NOMO-1 (cell line): Measurements from ENCODE around the gene AKAP8.
"Not testable (repeated sequence)": the region's sequence is repeated elsewhere in the genome, so short reads cannot be mapped to it uniquely, and the experiment has no call there.

Experiments used
- DNase-seq, 2 experiments: peaks; one replicate each; lab custom pipeline; 2025; ENCODE audit not compliant: unreplicated experiment in 2 of 2; lab: John Stamatoyannopoulos, UW

The AKAP8 gene

DNA sequence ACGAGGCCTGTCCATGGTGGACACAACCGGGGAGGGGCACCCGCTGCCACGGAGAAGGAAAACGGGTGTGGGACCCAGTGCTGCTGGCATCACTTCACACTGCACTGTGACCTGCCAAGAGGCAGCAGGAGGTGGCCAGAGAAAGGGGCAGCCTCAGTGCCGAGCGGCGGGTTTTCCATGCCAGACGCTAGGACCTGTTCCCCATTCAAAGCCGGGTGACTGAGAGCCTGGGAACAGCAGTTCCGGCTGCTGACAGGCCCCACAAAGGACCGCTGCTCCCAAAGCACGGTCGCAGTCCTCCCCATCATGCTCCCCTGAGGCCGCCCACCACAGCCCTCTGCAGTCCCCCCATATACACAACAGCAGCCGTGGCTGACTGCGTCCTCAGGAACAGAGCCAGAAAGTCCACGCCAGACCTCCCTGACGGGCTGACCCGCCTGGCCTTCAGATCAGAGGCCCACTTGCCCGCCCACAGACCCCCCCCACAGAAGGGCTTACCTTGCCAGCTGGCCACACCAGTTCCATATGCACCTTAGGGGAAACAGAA, 5.4 kb downstream of the AKAP8 start:
- DNase-seq = no peak

DNA sequence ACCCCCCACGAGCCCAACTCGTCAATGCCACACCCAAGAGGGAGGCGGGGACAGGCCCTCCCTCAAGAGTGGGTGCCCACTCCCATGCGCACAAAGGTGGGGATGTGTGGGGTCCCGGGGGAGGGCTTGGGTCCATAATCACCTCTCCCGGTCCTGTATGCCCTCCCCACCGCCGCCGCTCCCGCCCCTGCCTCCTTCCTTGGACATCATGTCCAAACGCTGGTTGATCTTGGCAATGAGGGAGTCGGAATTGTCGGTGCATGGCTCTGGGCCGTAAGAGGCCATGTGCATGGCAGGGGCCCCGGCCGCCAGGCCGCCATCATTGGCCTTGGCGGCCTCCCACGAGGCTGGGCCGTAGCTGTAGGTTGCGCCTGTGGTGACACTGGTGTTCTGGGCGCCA, 5.9 kb downstream of the AKAP8 start:
- DNase-seq = no peak

DNA sequence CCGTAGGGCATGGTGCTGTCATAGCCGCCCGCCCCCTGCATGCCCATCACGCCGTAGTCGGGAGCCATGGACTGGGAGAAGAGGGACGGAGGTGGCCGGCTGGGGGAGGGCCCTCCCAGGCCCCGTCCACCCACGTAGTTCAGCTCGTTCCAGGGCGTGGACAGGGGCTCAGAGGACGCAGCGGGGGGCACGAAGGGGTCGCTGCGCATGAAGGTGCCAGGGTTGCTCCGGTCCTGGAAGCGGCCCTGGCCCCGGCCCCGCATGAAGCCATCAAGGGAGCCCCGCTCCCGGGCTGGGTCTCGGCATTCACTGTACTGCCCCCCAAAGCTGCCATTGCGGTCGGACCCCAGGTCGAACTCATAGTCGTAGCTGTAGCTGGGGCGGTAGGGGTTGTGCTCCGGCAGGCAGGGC, 6.7 kb downstream of the AKAP8 start:
- no peak for DNase-seq

DNA sequence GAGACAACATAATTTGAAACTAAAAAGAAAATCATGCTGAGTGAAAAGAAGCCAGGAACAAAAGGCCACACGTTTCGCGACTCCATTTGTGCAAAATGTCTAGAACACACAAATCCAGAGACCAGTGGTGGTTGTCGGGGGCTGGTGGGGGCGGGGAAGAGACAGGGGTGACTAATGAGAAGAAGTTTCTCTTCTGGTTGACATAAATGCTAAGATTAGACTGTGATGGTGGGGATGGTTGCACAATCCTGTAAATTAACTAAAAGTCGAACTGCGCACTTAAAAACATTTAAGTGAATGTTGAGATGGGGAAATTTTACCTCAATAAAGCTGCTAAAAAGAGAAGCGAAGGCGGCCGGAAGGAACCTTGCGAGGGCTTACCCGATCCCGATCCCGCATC, 7.1 kb downstream of the AKAP8 start:
- peak; percentile 68 to 89 for DNase-seq

DNA sequence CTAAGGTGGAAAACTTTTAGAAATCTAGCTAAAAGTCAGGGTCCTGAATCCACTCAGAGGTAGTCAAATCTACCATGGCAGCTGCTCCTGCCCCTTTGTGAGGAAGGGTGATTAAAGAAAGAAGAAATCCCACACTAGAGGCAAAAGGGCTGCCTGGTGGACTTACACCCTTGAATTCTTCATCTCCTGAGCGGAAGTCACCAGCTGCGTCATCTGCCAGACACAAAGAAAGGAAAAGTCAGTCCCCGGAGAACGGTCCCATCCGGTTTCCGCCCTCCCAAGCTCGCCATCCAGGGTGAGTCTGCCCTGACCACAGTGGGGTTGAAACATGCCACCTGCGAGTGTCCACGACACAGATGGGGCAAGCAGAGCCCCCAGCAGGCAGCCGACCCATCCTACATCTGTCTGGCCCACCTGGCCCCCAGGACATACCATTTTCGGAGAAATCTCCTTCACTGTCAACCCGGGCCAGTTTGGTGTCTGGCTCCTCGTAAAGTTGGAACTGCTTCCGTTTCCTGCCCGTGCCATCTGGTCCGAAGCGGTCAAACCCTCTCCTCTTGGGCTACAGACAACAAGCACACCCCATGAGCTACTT, 7.7 kb downstream of the AKAP8 start:
- DNase-seq = no peak

DNA sequence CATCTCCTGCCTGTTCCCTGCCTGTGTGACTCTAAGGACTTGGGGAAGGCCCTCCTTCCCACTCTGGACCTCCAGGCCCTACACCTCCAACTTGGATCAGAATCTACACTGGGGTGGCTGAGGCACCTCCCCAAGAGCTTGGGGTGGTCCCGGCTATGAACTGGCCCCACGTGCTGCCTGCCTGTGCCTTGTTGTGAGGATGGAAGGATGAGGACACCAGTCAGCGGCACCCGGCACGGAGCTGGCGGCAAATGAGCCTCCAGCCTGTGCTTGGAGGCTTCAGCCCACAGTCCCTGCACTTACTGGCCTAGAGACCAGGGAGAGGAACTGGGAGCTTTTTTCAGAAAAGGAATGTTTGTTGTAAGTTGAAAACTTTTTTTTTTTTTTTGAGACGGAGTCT, 8.5 kb downstream of the AKAP8 start:
- no peak for DNase-seq

DNA sequence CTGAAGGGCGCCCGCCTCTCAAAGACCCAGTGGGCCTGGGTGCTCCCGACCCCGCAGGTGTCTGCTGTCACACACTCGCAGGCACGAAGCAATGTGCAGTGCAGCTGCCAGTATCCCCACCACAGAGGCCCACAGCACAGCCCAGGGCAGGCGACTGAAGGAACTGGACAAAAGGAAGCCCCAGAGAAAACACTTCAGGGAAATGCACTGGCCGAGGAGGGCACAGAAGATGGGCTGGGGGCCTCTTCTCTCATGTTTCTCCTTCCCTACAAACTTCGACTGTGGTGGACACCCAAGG, 10.0 kb downstream of the AKAP8 start:
- DNase-seq = no peak

DNA sequence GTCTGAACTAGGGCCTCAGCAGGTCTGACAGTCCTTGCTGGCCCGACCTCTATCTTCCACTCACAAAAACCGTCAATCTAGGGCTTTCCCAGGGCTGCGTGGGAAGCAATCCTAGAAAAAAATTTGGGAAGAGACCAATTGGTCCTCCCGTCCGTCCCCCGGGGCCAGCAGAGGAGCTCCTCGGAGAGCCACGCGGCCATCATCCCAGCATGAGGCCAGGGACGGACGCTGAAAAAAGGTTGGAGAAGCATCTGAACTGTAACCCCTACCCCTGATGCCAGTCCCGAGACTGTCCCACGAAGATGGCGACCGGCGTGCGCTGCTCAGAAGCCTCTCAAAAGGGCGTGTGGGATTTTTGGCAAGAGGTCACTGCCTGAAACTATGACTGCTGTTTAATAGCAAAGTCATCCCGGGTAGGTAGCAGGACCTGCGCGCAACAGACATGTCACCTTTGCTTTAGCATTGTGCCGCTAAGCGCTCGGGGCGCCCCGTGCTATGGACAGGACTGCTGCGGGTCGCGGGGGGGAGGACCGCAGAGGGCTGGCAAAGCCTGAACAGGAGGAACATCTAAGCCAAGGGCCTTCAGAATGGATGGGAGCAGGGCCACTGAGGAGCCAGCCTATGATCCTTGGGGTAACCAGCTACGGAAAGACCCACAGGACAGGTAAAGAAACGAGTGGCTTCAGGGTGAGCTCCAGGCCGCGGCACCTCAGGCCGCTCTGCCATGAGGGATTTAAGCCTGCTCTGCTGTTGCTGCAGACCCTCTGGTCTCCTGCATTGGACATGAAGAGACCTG, 10.6 kb downstream of the AKAP8 start:
- DNase-seq = no peak

DNA sequence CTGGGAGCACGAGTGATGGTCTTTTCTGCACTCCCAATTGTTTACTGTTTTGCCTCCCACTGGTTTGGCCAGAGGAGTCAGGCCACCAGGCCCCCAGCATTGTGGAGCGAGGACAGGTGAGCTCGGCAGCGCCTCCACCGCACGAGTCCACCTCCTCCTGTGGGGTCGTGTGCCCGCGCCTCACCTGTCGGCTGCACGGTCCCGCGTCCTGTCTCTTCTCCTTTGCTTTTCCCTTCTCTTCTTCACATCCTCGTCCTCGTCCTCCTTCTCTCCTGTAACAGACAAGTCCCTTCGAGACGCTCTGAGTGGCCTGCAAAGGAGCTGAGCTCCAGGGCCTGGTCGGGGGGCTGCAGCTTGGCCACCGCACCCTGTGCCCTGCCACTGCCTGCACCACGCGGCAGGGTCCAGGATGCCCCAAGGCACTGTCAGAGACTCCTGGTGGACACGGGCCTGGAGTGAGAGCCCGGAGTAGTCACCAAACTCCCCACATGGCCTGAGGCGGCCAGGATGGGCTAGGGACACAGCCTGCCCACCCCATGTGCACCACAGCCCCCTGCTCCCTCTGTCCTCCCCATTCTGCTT, 11.4 kb downstream of the AKAP8 start:
- no peak for DNase-seq

DNA sequence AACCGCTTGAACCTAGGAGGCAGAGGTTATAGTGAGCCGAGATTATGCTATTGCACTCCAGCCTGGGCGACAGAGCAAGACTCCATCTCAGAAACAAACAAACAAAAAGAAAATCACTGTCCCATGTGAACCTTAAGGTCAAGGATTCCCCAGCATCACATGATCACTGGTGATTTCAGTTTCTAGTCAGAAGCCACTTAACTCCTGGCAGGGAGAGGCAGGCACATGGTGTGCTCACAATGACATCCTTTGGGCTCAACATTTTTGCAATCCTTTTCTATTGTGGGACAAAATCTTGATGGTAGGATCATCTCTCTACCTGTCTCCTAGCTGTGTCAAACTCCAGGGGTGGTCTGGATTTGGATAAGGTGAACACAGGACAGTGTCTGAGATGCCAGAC, 12.1 kb downstream of the AKAP8 start:
- DNase-seq = no peak

DNA sequence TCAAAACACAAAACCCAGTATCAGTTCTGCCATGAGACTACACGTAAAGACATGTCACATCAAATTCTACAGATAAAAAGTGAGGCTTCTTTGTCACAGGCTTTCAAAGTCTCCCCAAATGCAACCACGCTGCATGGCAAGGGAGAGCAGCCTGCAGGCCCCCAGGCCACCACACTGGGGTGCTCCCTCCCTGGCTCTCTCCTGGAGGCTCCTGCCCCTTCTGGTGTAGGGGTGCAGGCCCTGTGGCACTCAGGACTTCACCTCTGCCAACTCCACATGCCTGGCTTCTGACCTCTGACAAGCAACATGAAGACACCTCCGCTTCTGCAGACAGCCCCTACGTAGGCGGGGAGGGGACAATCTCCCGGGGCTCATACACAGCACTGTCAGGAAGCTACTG, 14.3 kb downstream of the AKAP8 start:
- DNase-seq = no peak

DNA sequence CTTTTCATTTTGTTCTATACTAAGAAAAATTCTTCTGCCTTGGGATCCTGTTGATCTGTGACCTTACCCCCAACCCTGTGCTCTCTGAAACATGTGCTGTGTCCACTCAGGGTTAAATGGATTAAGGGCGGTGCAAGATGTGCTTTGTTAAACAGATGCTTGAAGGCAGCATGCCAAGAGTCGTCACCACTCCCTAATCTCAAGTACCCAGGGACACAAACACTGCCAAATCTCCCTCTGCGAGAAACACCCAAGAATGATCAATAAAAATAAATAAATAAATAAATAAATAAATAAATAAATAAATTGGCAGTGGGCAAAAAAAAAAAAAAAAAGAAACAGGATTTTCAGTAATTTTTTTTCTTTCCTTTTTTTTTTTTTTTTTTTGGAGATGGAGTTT, 15.8 kb downstream of the AKAP8 start:
- not testable (repeated sequence) for DNase-seq

DNA sequence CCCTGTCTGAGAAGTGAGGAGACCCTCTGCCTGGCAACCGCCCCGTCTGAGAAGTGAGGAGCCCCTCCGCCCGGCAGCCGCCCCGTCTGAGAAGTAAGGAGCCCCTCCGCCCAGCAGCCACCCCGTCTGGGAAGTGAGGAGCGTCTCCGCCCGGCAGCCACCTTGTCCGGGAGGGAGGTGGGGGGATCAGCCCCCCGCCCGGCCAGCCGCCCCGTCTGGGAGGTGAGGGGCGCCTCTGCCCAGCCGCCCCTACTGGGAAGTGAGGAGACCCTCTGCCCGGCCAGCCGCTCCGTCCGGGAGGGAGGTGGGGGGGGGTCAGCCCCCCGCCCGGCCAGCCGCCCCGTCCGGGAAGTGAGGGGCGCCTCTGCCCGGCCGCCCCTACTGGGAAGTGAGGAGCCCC, 16.5 kb downstream of the AKAP8 start:
- not testable (repeated sequence) for DNase-seq

DNA sequence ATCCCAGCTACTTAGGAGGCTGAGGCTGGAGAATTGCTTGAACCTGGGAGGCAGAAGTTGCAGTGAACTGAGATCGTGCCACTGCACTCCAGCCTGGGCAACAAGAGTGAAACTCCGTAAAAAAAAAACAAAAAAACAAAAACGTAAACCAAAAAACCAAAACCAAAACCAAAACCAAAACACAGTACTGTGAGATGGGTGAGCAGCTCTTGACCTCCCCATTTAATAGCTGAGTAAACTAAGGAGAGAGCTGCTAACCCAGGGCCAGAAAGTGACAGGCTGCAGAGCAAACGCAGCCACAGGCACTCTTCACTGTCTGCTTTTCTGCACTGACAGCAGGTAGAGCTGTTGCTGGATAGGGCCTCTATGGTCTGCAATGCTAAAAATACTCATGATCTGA, 19.6 kb downstream of the AKAP8 start:
- DNase-seq = not testable (repeated sequence)

DNA sequence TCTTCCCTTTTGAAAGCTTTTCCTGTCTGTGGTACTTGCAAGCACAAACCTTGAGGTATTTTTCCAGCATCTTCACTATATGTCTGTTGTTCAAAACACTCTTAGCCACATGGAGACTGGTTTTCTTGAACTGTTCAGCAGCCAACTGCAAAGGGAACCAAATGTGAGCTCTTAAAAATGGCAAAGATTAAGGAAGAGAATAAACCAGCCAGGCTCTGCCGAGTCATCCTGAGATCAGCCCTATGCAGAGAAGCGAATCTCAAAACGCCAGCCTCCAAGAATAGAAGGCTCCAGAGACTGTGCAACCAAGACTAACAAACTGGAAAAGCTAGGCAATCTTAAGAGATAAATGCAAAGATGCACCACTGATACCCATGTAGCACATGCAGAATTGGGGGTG, 20.7 kb downstream of the AKAP8 start:
- no peak for DNase-seq

DNA sequence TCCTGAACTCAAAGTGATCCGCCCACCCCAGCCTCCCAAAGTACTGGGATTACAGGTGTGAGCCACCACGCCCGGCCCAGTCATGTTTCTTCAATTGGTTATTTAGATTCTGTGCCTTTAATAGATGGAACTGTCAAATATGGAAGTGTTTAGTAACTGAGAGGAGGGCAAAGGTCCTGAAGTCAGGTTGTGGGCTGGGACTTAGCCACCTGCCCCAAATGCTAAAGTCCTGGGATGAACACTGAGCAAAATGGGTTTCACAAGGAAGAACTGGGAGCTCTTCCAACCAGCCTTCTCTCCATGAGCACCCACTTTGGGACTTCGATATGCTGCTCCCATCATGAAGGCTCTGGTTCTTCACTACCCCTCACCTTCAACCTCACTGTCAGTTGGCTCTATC, 21.7 kb downstream of the AKAP8 start:
- no peak for DNase-seq

DNA sequence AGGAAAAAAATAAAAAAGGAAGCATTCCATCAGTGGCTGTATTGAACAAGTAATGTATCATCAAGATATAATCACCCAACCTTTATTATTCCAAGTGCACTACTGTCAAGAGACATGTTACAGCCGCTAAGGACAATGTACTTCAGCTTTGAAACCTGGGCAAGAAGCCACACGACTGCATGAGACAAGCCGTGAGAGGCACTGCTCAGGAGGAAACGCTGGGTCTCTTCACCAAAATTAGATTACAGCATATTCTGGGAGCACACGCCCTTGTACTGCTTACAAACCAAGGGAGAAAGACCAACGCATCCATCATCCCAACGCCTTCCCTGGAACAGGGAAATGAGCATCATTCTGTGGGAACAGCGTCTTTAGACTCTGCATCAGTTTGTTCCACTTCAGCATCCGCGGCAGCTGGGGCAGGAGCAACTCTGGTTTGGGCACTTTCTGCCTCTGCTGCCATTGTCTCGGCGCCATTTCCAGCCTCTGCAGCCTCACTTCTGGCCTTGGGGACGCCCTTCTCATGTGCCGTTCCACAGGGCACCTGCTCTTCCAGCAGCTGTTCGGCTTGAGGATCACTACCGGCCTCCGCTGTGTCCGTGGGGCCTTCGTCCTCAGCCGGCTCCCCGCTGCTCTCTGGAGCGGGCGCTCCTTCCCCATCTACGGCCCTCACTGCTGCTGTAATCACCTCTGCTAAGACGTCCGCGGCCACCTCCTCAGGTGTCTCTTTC, 24.9 kb downstream of the AKAP8 start:
- DNase-seq = no peak

DNA sequence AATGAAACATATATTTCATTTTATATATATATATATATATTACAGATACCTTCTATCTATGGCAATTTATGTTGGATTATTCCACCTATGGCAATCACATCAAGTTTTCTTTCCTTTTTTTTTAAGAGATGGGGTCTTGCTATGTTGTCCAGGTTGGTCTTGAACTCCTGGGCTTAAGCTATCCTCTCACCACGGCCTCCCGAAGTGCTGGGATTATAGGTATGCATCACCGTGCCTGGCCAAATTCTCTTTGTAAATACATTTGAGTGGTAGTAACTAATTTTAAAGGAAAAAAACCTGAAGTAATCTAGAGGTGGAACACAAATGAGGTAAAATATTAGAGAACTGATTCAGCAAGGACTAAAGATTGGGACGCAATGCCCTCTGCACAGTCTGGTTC, 25.7 kb downstream of the AKAP8 start:
- DNase-seq = no peak

DNA sequence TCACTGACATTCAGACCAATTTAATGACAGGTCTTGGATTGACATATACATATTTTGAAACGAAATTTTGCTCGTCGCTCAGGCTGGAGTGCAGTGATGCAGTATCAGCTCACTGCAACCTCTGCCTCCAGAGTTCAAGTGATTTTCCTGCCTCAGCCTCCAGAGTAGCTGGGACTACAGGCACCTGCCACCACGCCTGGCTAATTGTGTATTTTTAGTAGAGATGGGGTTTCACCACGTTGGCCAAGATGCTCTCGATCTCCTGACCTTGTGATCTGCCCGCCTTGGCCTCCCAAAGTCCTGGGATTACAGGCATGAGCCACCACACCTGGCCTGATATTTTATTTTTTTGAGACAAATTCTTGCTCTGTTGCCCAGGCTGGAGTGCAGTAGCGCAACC, 27.1 kb downstream of the AKAP8 start:
- DNase-seq = not testable (repeated sequence)

DNA sequence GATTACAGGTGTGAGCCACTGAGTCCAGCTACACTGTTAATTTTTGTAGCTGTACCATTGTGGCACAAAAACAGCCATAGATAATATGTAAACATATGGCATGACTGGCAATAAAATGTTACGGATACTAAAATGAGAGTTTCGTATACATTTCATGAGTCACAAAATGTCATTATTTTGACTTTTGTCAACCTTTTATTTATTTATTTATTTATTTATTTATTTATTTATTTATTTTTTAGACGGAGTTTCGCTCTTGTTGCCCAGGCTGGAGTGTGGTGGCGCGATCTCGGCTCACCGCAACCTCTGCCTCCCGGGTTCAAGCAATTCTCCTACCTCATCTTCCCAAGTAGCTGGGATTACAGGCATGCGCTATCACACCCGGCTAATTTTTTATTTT, 38.3 kb downstream of the AKAP8 start:
- not testable (repeated sequence) for DNase-seq

DNA sequence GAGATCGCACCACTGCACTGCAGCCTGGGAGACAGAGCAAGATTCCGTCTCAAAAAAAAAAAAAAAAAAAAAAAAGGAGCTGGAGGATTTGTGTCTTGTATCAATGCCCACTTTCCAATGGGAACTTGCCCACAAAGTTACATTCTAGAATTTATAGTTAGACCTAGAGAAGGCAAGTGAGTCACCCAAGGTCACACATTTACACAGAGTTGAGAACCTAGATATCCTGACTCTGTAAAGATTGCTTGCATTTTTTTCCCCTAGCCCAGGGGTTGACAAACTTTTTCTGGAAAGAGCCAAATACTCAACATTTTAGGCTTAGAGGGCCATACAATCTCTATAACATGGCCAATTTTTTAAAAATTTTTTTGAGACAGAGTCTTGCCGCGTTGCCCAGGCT, 39.5 kb downstream of the AKAP8 start:
- no peak for DNase-seq

DNA sequence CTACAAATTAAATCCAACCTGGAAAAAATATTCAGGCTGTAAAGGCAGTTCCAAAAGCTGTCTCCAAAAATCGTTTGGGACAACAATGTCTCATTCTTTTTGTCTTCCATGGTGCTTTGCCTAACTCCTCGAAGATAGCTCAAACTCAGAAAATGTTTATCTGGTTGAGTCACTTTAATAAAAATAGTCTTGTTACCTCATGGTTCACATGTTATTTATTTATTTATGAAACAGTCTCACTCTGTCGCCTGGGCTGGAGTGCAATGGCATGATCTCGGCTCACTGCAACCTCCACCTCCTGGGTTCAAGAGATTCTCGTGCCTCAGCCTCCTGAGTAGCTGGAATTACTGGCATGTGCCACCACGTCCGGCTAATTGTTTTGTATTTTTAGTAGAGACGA, 42.4 kb downstream of the AKAP8 start:
- DNase-seq = no peak
